Measurements from ENCODE around the gene USP53.

GRCh38 chr4:119242417-119242816 lies 29.9 kb downstream of the USP53 start:
- TF ChIP-seq CTCF (IDR thresholded peaks at IDR 0.05; ENCODE audit: insufficient read depth, low read length, poor library complexity, severe bottlenecking) = no peak
- TF ChIP-seq EZH2phosphoT487 (conservative IDR thresholded peaks at IDR 0.05; ENCODE audit: low read length) = no peak

All from SU-DHL-6 (cell line).